Ascending aorta (tissue), 2 donors: Measurements from ENCODE around the gene LCN15. TPM values are rescaled to one million over a fixed set of nuclear protein-coding genes. Genes with fewer than 3 reads are reported as not detected.

Experiments
- DNase-seq, 2 donors: peaks; one replicate each; pipeline ENCODE4 v3.0.0-alpha.2; 2019; ENCODE audit warnings: low spot score in 2 of 2
- H3K27ac ChIP-seq, 2 donors: fragments of 200-600 bp; sonication (generic); one replicate each; pipeline ENCODE4 v1.5.1; 2016 to 2017; ENCODE audit warnings: mild to moderate bottlenecking in 1 of 2
- H3K27me3 ChIP-seq: fragments of 200-600 bp; sonication (generic); one replicate; pipeline ENCODE4 v1.5.1; 2017
- H3K36me3 ChIP-seq, 2 donors: fragments of 200-600 bp; sonication (generic); one replicate each; pipeline ENCODE4 v1.5.1; 2016
- H3K4me1 ChIP-seq, 2 donors: fragments of 200-600 bp; sonication (generic); one replicate each; pipeline ENCODE4 v1.5.1; 2016 to 2017; ENCODE audit warnings: mild to moderate bottlenecking in 1 of 2
- H3K4me3 ChIP-seq, 2 donors: fragments of 200-600 bp; sonication (generic); one replicate each; pipeline ENCODE4 v1.5.1; 2016 to 2017; ENCODE audit warnings: mild to moderate bottlenecking in 1 of 2
- H3K9me3 ChIP-seq, 2 donors: fragments of 200-600 bp; sonication (generic); one replicate each; pipeline ENCODE4 v1.5.1; 2016
- intact Hi-C: fragments of 100-400 bp; cut with DNase I; formaldehyde crosslinking; loops from one replicate; pipeline ENCODE4 v1.15.1; 2023
- total RNA-seq: library from RNA; depleted of rRNA; stranded (reverse); fragments of >200 nt; gene quantifications from one replicate; pipeline ENCODE4 v1.1.0, GENCODE V29; 2016
- TF ChIP-seq, protein P1 (sequence below), 3 experiments: fragments of 200-600 bp in 2 of 3; fragments of 450-650 bp in 1 of 3; sonication (generic) in 2 of 3; IDR thresholded peaks; one replicate each; pipeline ENCODE4 v1.5.1; 2016 to 2019; ENCODE audit warnings: antibody characterized with exemption in 3 of 3, mild to moderate bottlenecking in 1 of 3, moderate library complexity in 1 of 3

The LCN15 gene
- total RNA-seq, 1 donor from 2014 or later: not detected

DNA sequence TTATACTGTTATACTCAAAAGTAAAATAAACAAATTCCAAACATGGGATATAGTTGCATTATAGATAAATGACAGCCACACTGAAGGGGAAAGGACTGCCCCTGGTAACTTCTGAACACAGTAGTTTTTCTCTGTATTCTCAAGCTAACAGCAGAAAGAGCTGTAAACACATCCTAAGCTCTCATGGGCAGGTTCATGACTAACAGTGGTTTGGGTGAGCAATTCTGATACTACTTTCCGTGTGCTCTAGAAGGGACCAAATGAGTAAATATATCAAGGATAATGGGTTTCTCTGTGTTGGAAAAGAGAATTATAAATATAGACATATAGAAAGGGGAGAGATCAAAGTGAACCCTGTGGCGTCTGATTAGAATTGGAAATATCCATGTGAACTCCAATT lies 13.8 kb downstream of the LCN15 start:
- no peaks in the 10 kb centered on the region for H3K9me3 ChIP-seq
- intact Hi-C loops: no loop called here

DNA sequence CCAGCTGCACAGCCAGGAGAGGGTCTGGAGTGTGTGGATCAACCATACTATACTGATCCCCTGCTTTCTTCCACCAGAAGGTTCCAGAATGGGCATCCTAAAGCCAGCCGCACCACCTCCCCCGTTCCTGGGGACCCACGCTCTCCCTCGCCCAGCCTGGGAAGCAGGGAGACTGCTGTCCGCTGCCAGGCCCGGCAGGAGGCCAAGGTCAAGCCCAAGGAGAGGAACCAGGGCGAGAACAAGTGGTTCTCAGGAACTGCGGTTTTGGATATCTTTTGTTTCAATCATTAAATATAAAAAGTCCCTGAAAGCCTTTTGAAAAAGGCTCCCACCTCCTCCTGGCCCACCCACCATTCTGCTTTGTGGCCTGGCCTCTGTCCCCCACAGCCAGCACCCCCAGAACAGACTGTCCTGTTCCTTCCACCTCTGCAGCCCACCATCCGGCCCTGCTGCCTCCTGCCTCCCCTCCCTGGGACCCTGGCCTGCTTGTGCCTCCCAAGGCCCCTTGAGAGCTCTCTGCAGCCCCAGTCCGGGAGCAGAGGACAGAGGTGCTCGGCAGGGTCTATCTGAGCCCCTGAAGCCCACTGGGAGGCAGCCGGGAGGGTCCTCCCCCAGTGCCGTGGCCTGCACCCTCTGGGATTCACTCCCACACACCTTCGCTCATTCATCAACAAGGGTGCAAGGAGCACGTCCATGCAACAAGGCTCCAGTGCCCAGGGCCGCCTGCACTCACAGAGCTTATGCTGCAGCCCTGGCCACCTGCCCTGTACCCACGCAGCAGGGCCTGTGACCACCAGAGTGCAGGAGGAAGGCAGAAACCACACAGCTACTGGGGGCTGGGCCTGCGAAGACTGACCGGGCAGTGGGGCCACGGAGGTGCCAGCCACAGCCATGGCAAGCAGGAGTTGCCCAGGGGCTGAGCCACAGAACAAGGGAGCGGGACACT lies 15.4 kb downstream of the LCN15 start:
- Histone ChIP-seq H3K4me3 (no peak overlapping the region), H3K27ac (no peak overlapping the region), H3K4me1 (no peaks in the 10 kb centered on the region), H3K36me3 (no peaks in the 10 kb centered on the region), H3K9me3 (no peaks in the 10 kb centered on the region), H3K27me3 (no peaks in the 10 kb centered on the region)
- TF ChIP-seq, protein P1, sequence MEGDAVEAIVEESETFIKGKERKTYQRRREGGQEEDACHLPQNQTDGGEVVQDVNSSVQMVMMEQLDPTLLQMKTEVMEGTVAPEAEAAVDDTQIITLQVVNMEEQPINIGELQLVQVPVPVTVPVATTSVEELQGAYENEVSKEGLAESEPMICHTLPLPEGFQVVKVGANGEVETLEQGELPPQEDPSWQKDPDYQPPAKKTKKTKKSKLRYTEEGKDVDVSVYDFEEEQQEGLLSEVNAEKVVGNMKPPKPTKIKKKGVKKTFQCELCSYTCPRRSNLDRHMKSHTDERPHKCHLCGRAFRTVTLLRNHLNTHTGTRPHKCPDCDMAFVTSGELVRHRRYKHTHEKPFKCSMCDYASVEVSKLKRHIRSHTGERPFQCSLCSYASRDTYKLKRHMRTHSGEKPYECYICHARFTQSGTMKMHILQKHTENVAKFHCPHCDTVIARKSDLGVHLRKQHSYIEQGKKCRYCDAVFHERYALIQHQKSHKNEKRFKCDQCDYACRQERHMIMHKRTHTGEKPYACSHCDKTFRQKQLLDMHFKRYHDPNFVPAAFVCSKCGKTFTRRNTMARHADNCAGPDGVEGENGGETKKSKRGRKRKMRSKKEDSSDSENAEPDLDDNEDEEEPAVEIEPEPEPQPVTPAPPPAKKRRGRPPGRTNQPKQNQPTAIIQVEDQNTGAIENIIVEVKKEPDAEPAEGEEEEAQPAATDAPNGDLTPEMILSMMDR (IDR thresholded peaks at IDR 0.05): no peak
- no peak for DNase-seq
- intact Hi-C loops: no loop called here

More for the DNA sequence above, 13.8 kb downstream of the LCN15 start:
- no peaks in the 10 kb centered on the region for H3K27me3 ChIP-seq
- no peak overlapping the region for H3K4me3 ChIP-seq
- no peak overlapping the region for H3K27ac ChIP-seq
- TF ChIP-seq, protein P1 (IDR thresholded peaks at IDR 0.05): no peak
- H3K4me1 ChIP-seq: no peaks in the 10 kb centered on the region
- no peak for DNase-seq
- no peaks in the 10 kb centered on the region for H3K36me3 ChIP-seq

DNA sequence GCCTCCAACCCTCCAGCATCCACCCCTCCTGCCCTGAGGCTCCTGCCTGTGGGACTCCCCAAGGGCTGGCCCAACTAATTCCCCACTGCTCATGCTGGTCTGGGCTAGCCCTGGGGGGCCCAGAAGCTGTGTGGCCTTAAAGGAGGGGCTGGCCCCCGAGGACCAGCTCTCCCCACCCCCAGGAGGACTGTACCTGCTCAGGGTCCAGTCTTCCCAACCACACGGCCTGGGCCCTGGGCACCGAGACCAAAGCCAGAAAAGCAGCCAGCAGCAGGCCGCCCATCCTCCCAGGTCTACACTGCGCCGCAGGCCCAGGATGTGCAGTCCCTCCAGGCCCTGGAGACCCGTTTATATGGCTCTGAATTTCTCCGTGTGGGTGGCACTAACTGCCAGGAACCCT lies 16.1 kb downstream of the LCN15 start, which contains the start of gene LCN6:
Gene LCN6, minus strand, starts transcription at position 325 of the 400 bp plus-strand sequence. Its CDS starts 42 bp downstream, at position 283.
- no peak within 1 kb of the TSS for H3K4me3 ChIP-seq
- TF ChIP-seq, protein P1 (IDR thresholded peaks at IDR 0.05): no peak
- no peak for DNase-seq
- no peaks in the 10 kb centered on the region for H3K9me3 ChIP-seq
- no peaks in the 10 kb centered on the region for H3K27me3 ChIP-seq
- H3K27ac ChIP-seq: no peak within 1 kb of the TSS
- H3K36me3 ChIP-seq: no peaks in the 10 kb centered on the region
- intact Hi-C loops: no loop called here
- H3K4me1 ChIP-seq: no peaks in the 10 kb centered on the region

DNA sequence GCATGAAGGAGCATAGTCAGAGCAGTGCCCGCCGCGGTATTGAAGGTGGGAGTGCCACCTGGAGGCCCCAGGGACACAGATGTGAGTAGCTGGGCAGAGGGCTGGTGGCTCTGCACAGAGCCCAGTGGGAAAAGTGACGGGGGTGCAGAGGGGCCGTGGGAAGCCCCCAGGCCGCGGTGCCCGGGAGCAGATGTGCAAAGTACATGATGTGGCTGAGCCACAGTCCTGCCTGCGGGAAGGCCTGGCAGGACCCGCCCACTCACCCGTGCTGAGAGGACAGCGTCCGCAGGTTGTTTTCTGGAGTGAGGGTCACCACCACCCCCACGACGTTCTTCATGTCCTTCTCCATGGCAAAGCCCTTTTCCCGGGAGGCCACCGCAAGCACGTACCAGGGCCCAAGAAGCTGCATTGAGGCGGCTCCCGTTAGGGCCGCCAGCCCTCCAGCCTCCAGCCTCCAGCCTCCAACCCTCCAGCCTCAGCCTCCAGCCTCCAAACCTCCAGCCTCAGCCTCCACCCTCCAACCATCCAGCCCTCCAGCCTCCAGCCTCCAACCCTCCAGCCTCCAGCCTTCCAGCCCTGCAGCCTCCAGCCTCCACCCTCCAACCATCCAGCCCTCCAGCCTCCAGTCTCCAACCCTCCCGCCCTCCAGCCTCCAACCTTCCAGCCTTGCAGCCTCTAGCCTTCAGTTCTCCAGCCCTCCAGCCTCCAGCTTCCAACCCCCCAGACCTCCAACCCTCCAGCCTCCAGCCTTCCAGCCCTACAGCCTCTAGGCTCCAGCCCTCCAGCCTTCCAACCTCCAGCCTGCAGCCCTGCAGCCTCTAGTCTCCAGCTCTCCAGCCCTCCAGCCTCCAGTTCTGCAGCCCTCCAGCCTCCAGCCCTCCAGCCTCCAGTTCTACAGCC lies 16.9 kb downstream of the LCN15 start:
- Histone ChIP-seq H3K9me3 (no peaks in the 10 kb centered on the region), H3K36me3 (no peaks in the 10 kb centered on the region), H3K4me3 (no peak overlapping the region), H3K27me3 (peaks cover 5% of the 10 kb centered on the region), H3K4me1 (no peaks in the 10 kb centered on the region), H3K27ac (no peak overlapping the region)
- TF ChIP-seq, protein P1 (IDR thresholded peaks at IDR 0.05): no peak
- no peak for DNase-seq
- intact Hi-C loops: no loop called here

DNA sequence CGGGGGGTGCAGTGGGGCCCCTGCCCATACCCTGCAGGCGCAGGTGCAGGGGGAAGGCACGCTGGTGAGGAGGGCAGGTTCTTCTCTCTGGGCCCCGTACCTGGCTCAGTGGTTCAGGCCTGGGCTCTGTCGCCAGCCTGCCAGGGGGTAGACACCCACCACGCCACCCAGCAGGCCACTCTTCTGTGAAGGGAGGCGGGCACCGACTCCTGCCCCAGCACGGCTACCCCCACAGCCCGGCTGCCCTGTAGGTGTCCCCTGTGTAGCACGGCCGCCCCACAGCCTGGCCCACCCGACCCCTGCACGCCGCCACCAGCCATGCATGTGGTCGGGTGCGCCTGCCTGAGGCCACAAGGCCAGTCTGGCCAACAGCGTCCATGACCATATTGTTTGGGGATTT lies 17.7 kb downstream of the LCN15 start:
- intact Hi-C loops: no loop called here
- H3K36me3 ChIP-seq: no peaks in the 10 kb centered on the region

More for the DNA sequence above, 17.7 kb downstream of the LCN15 start:
- TF ChIP-seq, protein P1 (IDR thresholded peaks at IDR 0.05): no peak
- H3K4me1 ChIP-seq: no peaks in the 10 kb centered on the region
- H3K27me3 ChIP-seq: peaks cover 10% of the 10 kb centered on the region
- no peak overlapping the region for H3K27ac ChIP-seq
- no peaks in the 10 kb centered on the region for H3K9me3 ChIP-seq
- no peak for DNase-seq
- no peak overlapping the region for H3K4me3 ChIP-seq
